Gastrocnemius medialis (tissue), 4 donors: ENCODE measurements around the gene DNASE1L3.

Source experiments
- POLR2A ChIP-seq, 2 donors: fragments of 450-650 bp; IDR thresholded peaks; one replicate each; pipeline ENCODE4 v1.6.1; 2017; ENCODE audit warnings: antibody characterized with exemption in 2 of 2, mild to moderate bottlenecking in 2 of 2, moderate library complexity in 2 of 2
- TF ChIP-seq, protein P1 (sequence below), 5 experiments: fragments of 450-650 bp in 3 of 5; fragments of 200-600 bp in 2 of 5; sonication (generic) in 2 of 5; IDR thresholded peaks in 4 of 5; conservative IDR thresholded peaks in 1 of 5; 1 replicate in 4 of 5; 2 replicates in 1 of 5; pipeline ENCODE4 v1.5.1; 2016 to 2019; ENCODE audit warnings: antibody characterized with exemption in 5 of 5, mild to moderate bottlenecking in 3 of 5, moderate library complexity in 3 of 5

DNA sequence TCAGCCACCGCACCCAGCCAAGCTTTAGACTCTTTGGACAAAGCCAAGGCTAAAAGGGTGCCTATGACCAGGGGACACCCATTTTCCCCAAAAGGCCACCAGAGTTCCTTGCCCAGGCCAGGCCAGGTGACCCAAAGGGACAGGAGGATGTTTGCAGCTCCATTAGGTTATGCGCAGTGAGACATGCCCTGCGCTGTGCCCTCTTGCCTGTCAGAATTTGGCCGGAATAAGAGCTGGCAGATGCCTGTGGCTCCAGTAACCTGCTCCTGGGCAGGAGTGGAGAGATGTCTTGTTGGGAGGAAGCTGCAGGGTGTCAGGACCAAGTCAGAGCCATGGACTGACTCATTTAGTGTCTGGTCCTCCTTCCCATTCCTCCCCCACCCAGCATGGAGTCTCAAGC is 20.5 kb downstream of the DNASE1L3 start:
- TF ChIP-seq, protein P1, sequence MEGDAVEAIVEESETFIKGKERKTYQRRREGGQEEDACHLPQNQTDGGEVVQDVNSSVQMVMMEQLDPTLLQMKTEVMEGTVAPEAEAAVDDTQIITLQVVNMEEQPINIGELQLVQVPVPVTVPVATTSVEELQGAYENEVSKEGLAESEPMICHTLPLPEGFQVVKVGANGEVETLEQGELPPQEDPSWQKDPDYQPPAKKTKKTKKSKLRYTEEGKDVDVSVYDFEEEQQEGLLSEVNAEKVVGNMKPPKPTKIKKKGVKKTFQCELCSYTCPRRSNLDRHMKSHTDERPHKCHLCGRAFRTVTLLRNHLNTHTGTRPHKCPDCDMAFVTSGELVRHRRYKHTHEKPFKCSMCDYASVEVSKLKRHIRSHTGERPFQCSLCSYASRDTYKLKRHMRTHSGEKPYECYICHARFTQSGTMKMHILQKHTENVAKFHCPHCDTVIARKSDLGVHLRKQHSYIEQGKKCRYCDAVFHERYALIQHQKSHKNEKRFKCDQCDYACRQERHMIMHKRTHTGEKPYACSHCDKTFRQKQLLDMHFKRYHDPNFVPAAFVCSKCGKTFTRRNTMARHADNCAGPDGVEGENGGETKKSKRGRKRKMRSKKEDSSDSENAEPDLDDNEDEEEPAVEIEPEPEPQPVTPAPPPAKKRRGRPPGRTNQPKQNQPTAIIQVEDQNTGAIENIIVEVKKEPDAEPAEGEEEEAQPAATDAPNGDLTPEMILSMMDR (IDR thresholded peaks at IDR 0.05 in 4 of 5, conservative IDR thresholded peaks at IDR 0.05 in 1 of 5) = no peak
- TF ChIP-seq POLR2A (IDR thresholded peaks at IDR 0.05) = no peak
